B cell (primary cell): ENCODE measurements around the gene PEX6. TPM values are rescaled to one million over a fixed set of nuclear protein-coding genes. Genes with fewer than 3 reads are reported as not detected.

Source experiments
- ATAC-seq: fragments of 200-7000 bp; cut with Tn5 transposase; one replicate; pipeline ENCODE4 v1.10.0; 2021; ENCODE audit warnings: low read depth, mild to moderate bottlenecking, moderate number of reproducible peaks, moderate library complexity
- CTCF ChIA-PET: fragments of 350-600 bp; sonication (Branson Sonifier 250); formaldehyde crosslinking; loops from one replicate; lab custom pipeline; 2021; ENCODE audit warnings: antibody characterized with exemption, inconsistent platforms; lab: Charles Lee
- POLR2A ChIA-PET: fragments of 350-600 bp; sonication (Branson Sonifier 250); formaldehyde crosslinking; loops from one replicate; lab custom pipeline; 2021; ENCODE audit warnings: antibody characterized with exemption; lab: Charles Lee
- DNase-seq: peaks from one replicate; pipeline ENCODE4 v3.0.0; 2013
- H2AFZ ChIP-seq: 2 replicates; pipeline ENCODE4 v1.6.1; 2012; ENCODE audit warnings: mild to moderate bottlenecking, low read depth, low read length; ENCODE audit not compliant: insufficient read depth, poor library complexity, severe bottlenecking
- H3K27ac ChIP-seq, 2 donors: 1 replicate in 1 of 2; 2 replicates in 1 of 2; pipeline ENCODE4 v1.5.1; 2012 to 2013; ENCODE audit warnings: low read length in 2 of 2, mild to moderate bottlenecking in 2 of 2, moderate library complexity in 1 of 2
- H3K27me3 ChIP-seq, 4 experiments: fragments of 200-600 bp in 1 of 4; sonication (generic) in 1 of 4; replicated peaks in 1 of 4; 1 replicate in 2 of 4; 2 replicates in 2 of 4; pipeline versions ENCODE4 v1.6.1 to v1.7.0; 2013 to 2016; ENCODE audit warnings: low read length in 3 of 4, mild to moderate bottlenecking in 2 of 4, mixed read lengths in 1 of 4, moderate library complexity in 1 of 4; ENCODE audit not compliant: insufficient read depth in 4 of 4, control insufficient read depth in 3 of 4; ENCODE audit errors: control extremely low read depth in 1 of 4
- H3K36me3 ChIP-seq, 2 experiments: replicated peaks in 1 of 2; 1 replicate in 1 of 2; 2 replicates in 1 of 2; pipeline versions ENCODE4 v1.6.1 to v1.7.1; 2013; ENCODE audit warnings: low read length in 1 of 2; ENCODE audit not compliant: insufficient read depth in 2 of 2, control insufficient read depth in 1 of 2; ENCODE audit errors: control extremely low read depth in 1 of 2, extremely low read depth in 1 of 2
- H3K4me1 ChIP-seq, 2 donors: fragments of 200-600 bp in 1 of 2; sonication (generic) in 1 of 2; 1 replicate in 1 of 2; 2 replicates in 1 of 2; pipeline versions ENCODE4 v1.5.1 to v1.6.1; 2013 to 2017; ENCODE audit warnings: low read length in 2 of 2; ENCODE audit not compliant: control insufficient read depth in 2 of 2, insufficient read depth in 2 of 2
- H3K4me2 ChIP-seq: replicated peaks from 2 replicates; pipeline ENCODE3; 2012; ENCODE audit warnings: mild to moderate bottlenecking, low read depth, low read length; ENCODE audit not compliant: poor library complexity, severe bottlenecking
- H3K4me3 ChIP-seq, 5 experiments: fragments of 200-600 bp in 1 of 5; sonication (generic) in 1 of 5; 1 replicate in 3 of 5; 2 replicates in 2 of 5; pipeline versions ENCODE4 v1.5.1 to v1.7.0; 2011 to 2016; ENCODE audit warnings: low read length in 4 of 5, mild to moderate bottlenecking in 4 of 5, low read depth in 2 of 5, control low read depth in 1 of 5, moderate library complexity in 1 of 5; ENCODE audit not compliant: insufficient read depth in 1 of 5; ENCODE audit errors: control extremely low read depth in 1 of 5, extremely low read depth in 1 of 5
- H3K79me2 ChIP-seq: fragments of 200-600 bp; sonication (generic); one replicate; pipeline ENCODE4 v1.6.0; 2016; ENCODE audit warnings: low read length; ENCODE audit not compliant: control insufficient read depth, insufficient read depth
- H3K9ac ChIP-seq: fragments of 200-600 bp; sonication (generic); 2 replicates; pipeline ENCODE4 v1.6.1; 2017; ENCODE audit warnings: mild to moderate bottlenecking, low read length, moderate library complexity
- H3K9me3 ChIP-seq, 3 donors: one replicate each; pipeline versions ENCODE4 v1.6.1 to v1.7.1; 2013; ENCODE audit warnings: low read length in 2 of 3; ENCODE audit not compliant: control insufficient read depth in 2 of 3, insufficient read depth in 1 of 3; ENCODE audit errors: control extremely low read depth in 1 of 3
- H4K20me1 ChIP-seq: 2 replicates; pipeline ENCODE4 v1.6.0; 2012; ENCODE audit warnings: mild to moderate bottlenecking, low read length; ENCODE audit not compliant: insufficient read depth, control insufficient read depth, poor library complexity, severe bottlenecking
- H3K27ac Mint-ChIP-seq: one replicate; pipeline ENCODE4 v1.8.0; 2021; ENCODE audit warnings: mixed read lengths
- H3K27me3 Mint-ChIP-seq: one replicate; pipeline ENCODE4 v1.8.0; 2021; ENCODE audit warnings: mixed read lengths
- H3K4me1 Mint-ChIP-seq: one replicate; pipeline ENCODE4 v1.8.0; 2021; ENCODE audit warnings: mixed read lengths
- H3K4me3 Mint-ChIP-seq: one replicate; pipeline ENCODE4 v1.8.0; 2021; ENCODE audit warnings: mixed read lengths
- H3K9me3 Mint-ChIP-seq: one replicate; pipeline ENCODE4 v1.8.0; 2022; ENCODE audit warnings: mixed read lengths; ENCODE audit not compliant: insufficient read depth
- CTCF ChIP-seq: fragments of 200-600 bp; IDR thresholded peaks from one replicate; pipeline ENCODE4 v1.8.0; 2022; ENCODE audit warnings: antibody characterized with exemption, mild to moderate bottlenecking
- EZH2 ChIP-seq: IDR thresholded peaks from 2 replicates; pipeline ENCODE4 v1.6.1; 2012; ENCODE audit warnings: borderline replicate concordance, low read depth, mild to moderate bottlenecking, moderate library complexity, low read length; ENCODE audit not compliant: insufficient read depth, poor library complexity, severe bottlenecking
- WGBS: methylation state at CpG from one replicate; pipeline ENCODE4 v1.1.5; 2013; ENCODE audit warnings: missing lambda C conversion rate; ENCODE audit not compliant: insufficient coverage; 5-methylcytosine and 5-hydroxymethylcytosine counted together
- intact Hi-C: fragments of 100-400 bp; cut with micrococcal nuclease; formaldehyde crosslinking; loops from one replicate; pipeline ENCODE4 v1.10.0; 2022
- polyA plus RNA-seq: library from polyadenylated mRNA; depleted of rRNA; stranded (reverse); fragments of >200 nt; gene quantifications from 2 replicates; pipeline ENCODE4 v1.2.3, GENCODE V29; 2012
- total RNA-seq, 2 donors: library from RNA; stranded (reverse); fragments of 120-200 nt in 1 of 2; gene quantifications; 1 replicate in 1 of 2; 2 replicates in 1 of 2; pipeline versions ENCODE4 v1.2.3 to v1.2.4, GENCODE V29; 2013 to 2022

Gene PEX6
- total and polyA plus RNA-seq, 2 donors (not counting 1 experiment from before 2014, with no cell fraction given) = 16.0 to 16.6 TPM

GRCh38 chr6:42970871-42971612, 7.9 kb downstream of the PEX6 start:
- no peak overlapping the region for H2AFZ ChIP-seq
- TF ChIP-seq EZH2 = no peak
- no peak for TF ChIP-seq CTCF
- DNase-seq = no peak
- Mint-ChIP-seq H3K27ac (no peak overlapping the region), H3K27me3 (no peaks in the 10 kb centered on the region), H3K9me3 (no peaks in the 10 kb centered on the region), H3K4me1 (peaks cover 10% of the 10 kb centered on the region), H3K4me3 (no peak overlapping the region)
- peaks cover 4% of the 10 kb centered on the region for H3K79me2 ChIP-seq
- no peaks in the 10 kb centered on the region for H3K4me1 ChIP-seq
- H3K27ac ChIP-seq = no peak overlapping the region
- no peaks in the 10 kb centered on the region for H3K9me3 ChIP-seq
- H3K4me2 ChIP-seq = no peak overlapping the region
- peaks cover 0 to 52% of the 10 kb centered on the region in 2 experiments for H3K36me3 ChIP-seq
- peaks cover 8% of the 10 kb centered on the region for H4K20me1 ChIP-seq
- H3K27me3 ChIP-seq = no peaks in the 10 kb centered on the region
- no peak overlapping the region for H3K9ac ChIP-seq
- 17% methylated on average over 1 of the region's 4 CpGs for WGBS
- intact Hi-C loops = no loop called here
- H3K4me3 ChIP-seq = no peak overlapping the region
- no peak for ATAC-seq
- ChIA-PET CTCF (no interaction called here), POLR2A (interaction anchor here (0.7 to 0.9 kb wide), 2 partner anchors 10 to 13 kb away, joined by 3 read pairs; partner anchors contain the start of genes GNMT and PPP2R5D)

GRCh38 chr6:42969934-42970333, 9.0 kb downstream of the PEX6 start:
- 100% methylated on average over 1 of the region's 4 CpGs for WGBS
- no peak overlapping the region for H3K4me2 ChIP-seq
- POLR2A ChIA-PET = no interaction called here
- no peak overlapping the region for H3K27ac ChIP-seq
- DNase-seq (no peak), ATAC-seq (no peak)
- H3K9me3 ChIP-seq = no peaks in the 10 kb centered on the region
- H3K27me3 Mint-ChIP-seq = no peaks in the 10 kb centered on the region
- H3K79me2 ChIP-seq = peaks cover 1% of the 10 kb centered on the region
- no peak for TF ChIP-seq CTCF
- TF ChIP-seq EZH2 = no peak
- no peaks in the 10 kb centered on the region for H3K9me3 Mint-ChIP-seq
- peaks cover 6% of the 10 kb centered on the region for H3K4me1 Mint-ChIP-seq
- H3K36me3 ChIP-seq = peaks cover 0 to 61% of the 10 kb centered on the region in 2 experiments
- CTCF ChIA-PET = no interaction called here
- H3K27ac Mint-ChIP-seq = no peak overlapping the region
- H3K4me1 ChIP-seq = no peaks in the 10 kb centered on the region
- H2AFZ ChIP-seq = no peak overlapping the region
- H3K27me3 ChIP-seq = no peaks in the 10 kb centered on the region
- H4K20me1 ChIP-seq = peaks cover 8% of the 10 kb centered on the region
- H3K4me3 ChIP-seq = no peak overlapping the region
- intact Hi-C loops = no loop called here
- H3K4me3 Mint-ChIP-seq = no peak overlapping the region
- no peak overlapping the region for H3K9ac ChIP-seq
